ENCODE measurements around the gene TLK1. TPM values are rescaled to one million over a fixed set of nuclear protein-coding genes. Genes with fewer than 3 reads are reported as not detected.

Gene TLK1
- total and polyA plus RNA-seq, 2 donors (not counting 3 experiments of a cell fraction or from before 2014, with no cell fraction given), result 5.8 to 62.7 TPM

GRCh38 chr2:171181064-171182049 lies 20.7 kb upstream of the TLK1 start:
- TF ChIP-seq MAX (IDR thresholded peaks at IDR 0.05; ENCODE audit: insufficient read depth, insufficient read length) (no peak), EZH2 (IDR thresholded peaks at IDR 0.05; ENCODE audit: borderline replicate concordance, low read depth, low read length, severe bottlenecking) (no peak), GATA2 (IDR thresholded peaks at IDR 0.05; ENCODE audit: insufficient read depth, insufficient read length, low read depth, low read length) (no peak), FOS (IDR thresholded peaks at IDR 0.05; ENCODE audit: borderline replicate concordance, insufficient read depth, low read length) (no peak), MYC (IDR thresholded peaks at IDR 0.05; ENCODE audit: low read depth, low read length) (no peak), CTCF (IDR thresholded peaks at IDR 0.05; ENCODE audit: extremely low read depth in 1 of 2, insufficient read depth in 1 of 2, low read depth in 1 of 2, low read length in 2 of 2) (no peak), POLR2A (IDR thresholded peaks at IDR 0.05; ENCODE audit: low read depth, low read length) (no peak), JUN (IDR thresholded peaks at IDR 0.05; ENCODE audit: borderline replicate concordance, insufficient read depth, insufficient read length, low read depth) (no peak), POLR2AphosphoS5 (IDR thresholded peaks at IDR 0.05; ENCODE audit: insufficient read depth, low read depth, low read length) (no peak)

More at GRCh38 chr2:171181064-171182049, 20.7 kb upstream of the TLK1 start:
- no peaks in the 10 kb centered on the region for H3K27me3 ChIP-seq (ENCODE audit: control insufficient read depth in 2 of 2, insufficient read depth in 2 of 2, low read length in 2 of 2)
- H3K9ac ChIP-seq (replicated peaks; ENCODE audit: extremely low read depth, insufficient read depth, low read length), result no peak overlapping the region
- ChIA-PET POLR2A (no interaction called here), CTCF (interaction anchor here (0.7 to 2.4 kb wide), 5 partner anchors 11 to 282 kb away, joined by 3 to 6 read pairs (median 4); no protein-coding TSS in a partner anchor)
- no TSS peak for BruUV-seq (replicated peaks)
- H4K20me1 ChIP-seq (replicated peaks; ENCODE audit: control insufficient read depth, extremely low read depth, insufficient read depth, low read length), result no peaks in the 10 kb centered on the region
- dilution Hi-C loops (cut with MboI; ENCODE audit: extremely low pct_ligation_motif_present, low sequenced_read_pairs) (no loop called here), intact Hi-C loops (cut with micrococcal nuclease) (no loop called here)
- H3K27ac ChIP-seq (ENCODE audit: insufficient read depth, low read depth, low read length), result no peak overlapping the region
- H3K4me3 ChIP-seq (replicated peaks in 1 of 3; ENCODE audit: insufficient read depth in 1 of 3, low read depth in 1 of 3, low read length in 3 of 3), result no peak overlapping the region
- H2AFZ ChIP-seq (ENCODE audit: low read depth, low read length), result peak overlapping the region; percentile 88
- no peak overlapping the region for H3K4me2 ChIP-seq (ENCODE audit: insufficient read depth, low read length)
- no peaks in the 10 kb centered on the region for H3K36me3 ChIP-seq (ENCODE audit: control insufficient read depth in 2 of 2, extremely low read depth in 1 of 2, insufficient read depth in 2 of 2, low read length in 2 of 2)
- no peaks in the 10 kb centered on the region for H3K4me1 ChIP-seq (ENCODE audit: control insufficient read depth, extremely low read depth, insufficient read depth, low read length)
- FAIRE-seq (peak; percentile 42), DNase-seq (ENCODE audit: low read depth, low spot score) (peak; percentile 28)
- no peaks in the 10 kb centered on the region for H3K9me3 ChIP-seq (replicated peaks; ENCODE audit: control insufficient read depth, insufficient read depth, low read length)
- no peaks in the 10 kb centered on the region for H3K9me1 ChIP-seq (replicated peaks; ENCODE audit: control insufficient read depth, extremely low read depth, insufficient read depth, low read length)
- H3K79me2 ChIP-seq (ENCODE audit: control insufficient read depth, insufficient read depth, low read length), result no peaks in the 10 kb centered on the region

Data from endothelial cell of umbilical vein (primary cell).